ENCODE data around the gene PCSK1. TPM values are rescaled to one million over a fixed set of nuclear protein-coding genes. Genes with fewer than 3 reads are reported as not detected.

The PCSK1 gene
- total RNA-seq, 3 donors from 2014 or later: 1.5 to 4.4 (median 3.7) TPM

- Histone ChIP-seq H3K9me3 (no peaks in the 10 kb centered on the region), H3K4me3 (no peak overlapping the region), H3K36me3 (ENCODE audit: low read depth) (no peaks in the 10 kb centered on the region), H3K4me1 (ENCODE audit: low read depth) (no peaks in the 10 kb centered on the region)
- DNase-seq: peak in 1 of 3 donors; percentile 2
- ATAC-seq: no peak
- intact Hi-C loops (cut with DNase I, micrococcal nuclease): no loop called here
- TF ChIP-seq CTCF (IDR thresholded peaks at IDR 0.05): no peak
Measured at GRCh38 chr5:96474073-96474472, 41.0 kb upstream of the PCSK1 start.

GRCh38 chr5:96473155-96473554, 40.1 kb upstream of the PCSK1 start:
- DNase-seq (no peak), ATAC-seq (no peak)
- no peak for TF ChIP-seq CTCF (IDR thresholded peaks at IDR 0.05)
- Histone ChIP-seq H3K4me1 (ENCODE audit: low read depth) (no peaks in the 10 kb centered on the region), H3K4me3 (no peak overlapping the region), H3K9me3 (no peaks in the 10 kb centered on the region), H3K36me3 (ENCODE audit: low read depth) (no peaks in the 10 kb centered on the region)
- intact Hi-C loops (cut with DNase I, micrococcal nuclease): no loop called here

DNA sequence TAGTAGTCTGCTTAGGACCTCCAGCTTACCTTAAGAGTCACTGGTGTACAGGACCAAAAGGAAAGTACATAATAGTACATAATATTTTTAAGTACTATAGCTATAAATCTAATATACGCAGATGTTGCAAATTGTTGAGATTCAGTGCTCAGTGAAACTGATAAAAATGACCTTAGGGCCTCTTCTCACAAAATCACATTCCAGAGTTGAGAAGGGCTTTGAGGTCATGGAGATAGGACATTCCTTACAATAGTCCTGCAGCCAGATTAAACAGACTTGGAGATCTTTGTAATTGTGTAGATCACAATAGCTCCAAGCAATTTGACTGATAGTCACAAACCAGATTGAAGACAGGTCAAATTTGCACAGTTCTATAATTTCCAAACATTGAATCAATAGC, 37.7 kb upstream of the PCSK1 start:
- no peak for ATAC-seq
- Histone ChIP-seq H3K4me1 (ENCODE audit: low read depth) (no peaks in the 10 kb centered on the region), H3K9me3 (no peaks in the 10 kb centered on the region), H3K4me3 (no peak overlapping the region), H3K36me3 (ENCODE audit: low read depth) (no peaks in the 10 kb centered on the region)
- TF ChIP-seq CTCF (IDR thresholded peaks at IDR 0.05): no peak
- intact Hi-C loops (cut with DNase I, micrococcal nuclease): no loop called here
- DNase-seq: no peak

DNA sequence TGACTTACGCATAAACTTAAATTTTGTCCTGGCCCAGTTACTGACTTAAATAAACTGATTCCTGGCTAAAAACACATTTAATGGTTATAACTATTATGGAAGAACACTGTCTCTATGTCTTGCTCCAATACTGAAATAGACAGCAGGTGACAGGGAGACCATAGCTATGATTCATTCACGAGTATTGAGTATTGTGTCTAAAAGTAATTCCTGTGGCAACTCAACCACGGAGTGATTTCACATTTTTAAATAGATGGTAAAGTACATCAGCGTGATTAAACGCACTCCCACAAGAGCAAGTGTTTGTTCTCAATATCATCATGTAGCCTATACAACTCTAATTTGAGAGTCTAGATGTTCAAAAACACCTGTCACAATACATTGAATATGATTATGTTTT, 35.9 kb upstream of the PCSK1 start:
- H3K36me3 ChIP-seq (ENCODE audit: low read depth): no peaks in the 10 kb centered on the region

GRCh38 chr5:96463091-96463490, 30.0 kb upstream of the PCSK1 start:
- Histone ChIP-seq H3K36me3 (ENCODE audit: low read depth) (no peaks in the 10 kb centered on the region), H3K4me3 (no peak overlapping the region), H3K9me3 (no peaks in the 10 kb centered on the region), H3K4me1 (ENCODE audit: low read depth) (no peaks in the 10 kb centered on the region)
- TF ChIP-seq CTCF (IDR thresholded peaks at IDR 0.05): no peak
- no peak for DNase-seq
- intact Hi-C loops (cut with DNase I, micrococcal nuclease): no loop called here
- ATAC-seq: no peak

More for the DNA sequence above, 35.9 kb upstream of the PCSK1 start:
- no peak for DNase-seq
- no peak for ATAC-seq
- no peak for TF ChIP-seq CTCF (IDR thresholded peaks at IDR 0.05)
- no peaks in the 10 kb centered on the region for H3K9me3 ChIP-seq
- intact Hi-C loops (cut with DNase I, micrococcal nuclease): no loop called here
- H3K4me3 ChIP-seq: no peak overlapping the region
- no peaks in the 10 kb centered on the region for H3K4me1 ChIP-seq (ENCODE audit: low read depth)
